Pancreas (tissue), 10 donors: Measurements from ENCODE around the gene FHOD3. TPM values are rescaled to one million over a fixed set of nuclear protein-coding genes. Genes with fewer than 3 reads are reported as not detected.
A peak's percentile ranks its signal among the peaks of the same experiment; 100 is the strongest.

Source experiments
- ATAC-seq, 4 donors: fragments of 200-7000 bp; cut with Tn5 transposase; one replicate each; pipeline versions ENCODE4 v1.8.0 to v1.9.1; 2020; ENCODE audit warnings: mild to moderate bottlenecking in 4 of 4, moderate library complexity in 4 of 4
- DNase-seq, 6 donors: peaks; one replicate each; pipeline ENCODE4 v3.0.0-alpha.2; 2020
- FAIRE-seq: peaks from 2 replicates; lab custom pipeline; 2012; peaks lifted over from hg19 to GRCh38; lab: Jason Lieb, UNC
- H3K27ac ChIP-seq, 4 donors: fragments of 200-600 bp; sonication (generic); 1 replicate in 3 of 4; 2 replicates in 1 of 4; pipeline versions ENCODE4 v1.5.0 to v1.8.0; 2020
- H3K27me3 ChIP-seq, 4 donors: fragments of 200-600 bp; one replicate each; pipeline ENCODE4 v1.8.0; 2021
- H3K36me3 ChIP-seq, 3 donors: fragments of 200-600 bp; sonication (generic) in 1 of 3; one replicate each; pipeline versions ENCODE4 v1.5.0 to v1.8.0; 2020 to 2021
- H3K4me1 ChIP-seq, 3 donors: fragments of 200-600 bp; one replicate each; pipeline ENCODE4 v1.8.0; 2021
- H3K4me3 ChIP-seq, 4 donors: fragments of 200-600 bp; sonication (generic) in 2 of 4; one replicate each; pipeline versions ENCODE4 v1.5.0 to v1.8.0; 2020 to 2021
- H3K9me3 ChIP-seq, 4 donors: fragments of 200-600 bp; one replicate each; pipeline ENCODE4 v1.8.0; 2021
- CTCF ChIP-seq, 4 donors: fragments of 200-600 bp; sonication (generic) in 3 of 4; IDR thresholded peaks; one replicate each; pipeline versions ENCODE4 v1.5.0 to v1.8.0; 2021; ENCODE audit warnings: antibody characterized with exemption in 4 of 4
- WGBS, 2 donors: extraction: QIAGEN DNeasy Blood & Tissue Kit; methylation state at CpG; one replicate each; pipeline ENCODE4 v1.1.7; 2013; 5-methylcytosine and 5-hydroxymethylcytosine counted together
- intact Hi-C, 3 donors: fragments of 100-400 bp; cut with DNase I; formaldehyde crosslinking; loops; one replicate each; pipeline versions ENCODE4 v1.11.1 to v1.14.2; 2022
- polyA plus RNA-seq, 2 donors: library from polyadenylated mRNA; stranded (reverse); fragments of 200-250 nt; gene quantifications; one replicate each; pipeline ENCODE4 v1.2.3, GENCODE V29; 2013
- total RNA-seq, 6 donors: library from RNA; stranded (reverse); fragmentation: NEBNext Ultra II Directional in 4 of 6; extraction: Animal tissue kit (Norgen Biotek cat#: 25700) in 4 of 6; gene quantifications; one replicate each; pipeline versions ENCODE4 v1.2.1 to v1.2.4, GENCODE V29; 2021 to 2023
- donor health status: healthy with polysubstance abuse.
- donor health status: DM: no; HTN: no; CAD: no; lungs with moderate emphysema.
- donor health status: DM: no; HTN: no; CAD: no.
- donor health status: control.
- donor health status: control.
- donor health status: Bipolar disorder and iron deficiency.
- donor health status: DM: yes; HTN: yes; CAD: no.
- donor health status: DM: no; HTN: no; CAD: no.
- donor health status: DM: no; HTN: no; CAD: no.
- donor health status: DM: yes; HTN: yes; CAD: no.

The FHOD3 gene
- total and polyA plus RNA-seq, 8 donors, result 0.25 to 4.3 (median 1.2) TPM

GRCh38 chr18:36704156-36704555 lies 406.6 kb downstream of the FHOD3 start:
- TF ChIP-seq CTCF (IDR thresholded peaks at IDR 0.05), result no peak
- Histone ChIP-seq H3K9me3 (no peaks in the 10 kb centered on the region), H3K4me3 (no peak overlapping the region), H3K36me3 (no peaks in the 10 kb centered on the region), H3K4me1 (no peaks in the 10 kb centered on the region), H3K27ac (no peak overlapping the region), H3K27me3 (no peaks in the 10 kb centered on the region)
- no peak for FAIRE-seq
- intact Hi-C loops, result no loop called here
- DNase-seq, result no peak
- 88% methylated on average over 6 of the region's 6 CpGs for WGBS, 2 donors
- no peak for ATAC-seq

- Histone ChIP-seq H3K9me3 (no peaks in the 10 kb centered on the region), H3K4me1 (no peaks in the 10 kb centered on the region), H3K27me3 (no peaks in the 10 kb centered on the region), H3K27ac (no peak overlapping the region), H3K4me3 (no peak overlapping the region), H3K36me3 (no peaks in the 10 kb centered on the region)
- WGBS, 2 donors, result 79 to 84% methylated on average over 8 of the region's 8 CpGs
- TF ChIP-seq CTCF (IDR thresholded peaks at IDR 0.05), result no peak
- DNase-seq, result no peak
- ATAC-seq, result no peak
- no peak for FAIRE-seq
- intact Hi-C loops, result no loop called here
These were observed 408.8 kb downstream of the FHOD3 start for GRCh38 chr18:36706134-36706881.

- no peak for ATAC-seq
- Histone ChIP-seq H3K27ac (no peak overlapping the region), H3K36me3 (no peaks in the 10 kb centered on the region), H3K9me3 (no peaks in the 10 kb centered on the region), H3K4me3 (no peak overlapping the region), H3K4me1 (no peaks in the 10 kb centered on the region), H3K27me3 (no peaks in the 10 kb centered on the region)
- FAIRE-seq, result no peak
- no peak for TF ChIP-seq CTCF (IDR thresholded peaks at IDR 0.05)
- no peak for DNase-seq
- WGBS, 2 donors, result 71 to 80% methylated on average over 4 of the region's 4 CpGs
- intact Hi-C loops, result no loop called here
These were observed 410.9 kb downstream of the FHOD3 start for GRCh38 chr18:36708366-36708765.

GRCh38 chr18:36709315-36709714 lies 411.8 kb downstream of the FHOD3 start:
- H3K9me3 ChIP-seq, result no peaks in the 10 kb centered on the region
- peak in 2 of 6 donors; percentile 29 to 55 for DNase-seq
- no peak for FAIRE-seq
- no peaks in the 10 kb centered on the region for H3K36me3 ChIP-seq
- H3K27me3 ChIP-seq, result no peaks in the 10 kb centered on the region
- no peak for TF ChIP-seq CTCF (IDR thresholded peaks at IDR 0.05)
- H3K4me1 ChIP-seq, result no peaks in the 10 kb centered on the region
- no peak for ATAC-seq
- 85 to 89% methylated on average over 6 of the region's 6 CpGs for WGBS, 2 donors
- H3K27ac ChIP-seq, result no peak overlapping the region
- H3K4me3 ChIP-seq, result no peak overlapping the region
- intact Hi-C loops, result no loop called here

- H3K4me1 ChIP-seq, result no peaks in the 10 kb centered on the region
- no peak overlapping the region for H3K27ac ChIP-seq
- intact Hi-C loops, result no loop called here
- ATAC-seq, result no peak
- H3K36me3 ChIP-seq, result no peaks in the 10 kb centered on the region
- no peak for TF ChIP-seq CTCF (IDR thresholded peaks at IDR 0.05)
- no peaks in the 10 kb centered on the region for H3K27me3 ChIP-seq
- FAIRE-seq, result no peak
- DNase-seq, result no peak
- H3K4me3 ChIP-seq, result no peak overlapping the region
- no peaks in the 10 kb centered on the region for H3K9me3 ChIP-seq
- WGBS, 2 donors, result 66 to 73% methylated on average over 6 of the region's 6 CpGs
These were observed 413.7 kb downstream of the FHOD3 start for GRCh38 chr18:36711014-36711725.
